HG02943 (cell line): ENCODE results near the gene SH3BP2.
"Not testable (repeated sequence)": the region's sequence is repeated elsewhere in the genome, so short reads cannot be mapped to it uniquely, and the experiment has no call there.

Experiments
- ATAC-seq: cut with Tn5 transposase; IDR thresholded peaks from one replicate; pipeline ENCODE4 v1.9.1; 2021; ENCODE audit warnings: mild to moderate bottlenecking, low read depth, moderate library complexity; ENCODE audit not compliant: unreplicated experiment

The SH3BP2 gene

GRCh38 chr4:2762048-2762447, 30.8 kb upstream of the SH3BP2 start:
- ATAC-seq = no peak

GRCh38 chr4:2762486-2763370, 30.2 kb upstream of the SH3BP2 start:
- ATAC-seq = not testable (repeated sequence)

GRCh38 chr4:2763511-2763967, 29.3 kb upstream of the SH3BP2 start:
- ATAC-seq = no peak

DNA sequence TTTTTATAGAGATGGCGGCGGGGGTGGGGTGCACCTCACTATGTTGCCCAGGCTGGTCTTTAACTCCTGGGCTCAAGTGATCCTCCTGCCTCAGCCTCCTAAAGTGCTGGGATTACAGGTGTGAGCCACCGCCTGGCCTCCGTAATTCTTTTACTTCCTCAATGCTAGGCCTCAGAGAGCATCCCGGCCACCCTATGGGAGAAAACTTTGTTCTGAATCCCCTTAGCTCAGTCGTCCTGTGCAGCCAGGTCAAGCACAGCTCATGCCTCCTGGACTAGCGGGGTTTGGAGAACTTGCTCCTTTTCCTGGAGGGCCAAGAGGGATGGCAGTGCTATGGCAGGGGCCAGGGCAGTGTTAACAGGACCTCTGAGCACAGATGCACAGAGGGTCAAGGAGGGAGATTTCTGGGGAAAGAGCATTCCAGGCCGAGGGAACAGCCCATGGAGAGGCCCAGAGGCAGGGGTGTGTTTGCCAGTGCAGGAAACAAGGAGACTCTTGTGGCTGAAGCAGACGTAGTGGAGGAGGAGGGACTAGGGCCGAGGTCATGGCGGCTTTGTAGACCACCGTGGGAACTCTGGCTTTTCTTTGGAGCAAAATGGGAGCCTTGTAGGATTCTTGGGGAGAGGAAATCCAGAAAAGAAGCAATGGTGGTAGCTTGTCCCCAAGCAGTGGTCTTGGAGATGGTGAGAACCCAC, 26.9 kb upstream of the SH3BP2 start:
- no peak for ATAC-seq

DNA sequence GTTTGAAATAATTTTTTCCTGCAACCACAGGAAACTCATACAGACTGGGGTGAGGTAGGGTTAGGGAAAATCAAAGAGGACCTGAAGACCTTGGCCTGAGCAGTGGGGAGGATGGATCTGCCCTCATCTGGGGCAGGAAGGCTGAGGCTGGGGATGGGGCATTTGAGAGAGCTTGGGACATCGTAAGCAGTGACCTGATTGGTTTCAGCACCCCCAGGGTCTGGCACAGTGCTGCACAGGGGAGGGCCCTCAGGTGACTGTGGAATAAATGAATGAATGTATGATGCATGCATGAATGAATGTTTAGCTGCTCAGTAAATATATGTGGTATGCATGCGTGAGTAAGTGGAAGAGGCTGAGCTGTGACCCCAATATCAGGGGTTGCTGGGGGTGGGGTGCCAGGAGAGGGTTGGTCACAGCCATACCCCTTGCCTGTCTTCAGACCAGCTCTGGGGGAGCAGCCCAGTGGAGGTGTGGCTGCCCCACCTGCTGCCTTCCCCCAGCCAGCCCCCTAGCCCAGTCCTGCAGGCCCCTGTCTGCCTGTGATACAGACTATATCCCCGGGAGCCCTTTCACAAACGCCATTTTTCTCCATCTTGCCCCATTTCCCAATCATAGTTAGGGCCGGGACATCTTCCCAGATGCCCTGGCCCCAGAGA, 25.7 kb upstream of the SH3BP2 start:
- ATAC-seq = no peak

DNA sequence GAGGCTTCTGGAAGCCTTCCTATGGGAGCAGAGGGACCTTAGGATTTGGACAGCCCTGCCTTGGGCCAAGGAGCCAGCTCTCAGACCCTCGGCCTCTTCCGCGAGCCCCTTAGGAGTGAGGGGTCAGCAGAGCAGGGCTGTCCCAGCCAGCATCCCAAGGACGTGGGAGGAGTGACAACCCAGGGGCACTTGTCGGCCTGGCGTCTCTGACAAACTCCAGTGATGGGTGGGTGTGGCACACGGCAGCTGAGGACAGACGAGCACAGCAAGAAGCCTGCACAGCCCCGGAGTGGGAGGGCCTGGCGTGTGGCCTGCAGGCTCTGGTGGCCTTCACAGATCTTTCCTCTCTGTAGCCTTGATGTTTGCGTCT, 25.2 kb upstream of the SH3BP2 start:
- no peak for ATAC-seq

- ATAC-seq = no peak
These were observed 24.8 kb upstream of the SH3BP2 start for GRCh38 chr4:2768124-2768523.

- no peak for ATAC-seq
These were observed 24.0 kb upstream of the SH3BP2 start for GRCh38 chr4:2768921-2769336.

- ATAC-seq = no peak
These were observed 21.6 kb upstream of the SH3BP2 start for GRCh38 chr4:2771264-2771663.

GRCh38 chr4:2780643-2781042, 12.2 kb upstream of the SH3BP2 start:
- not testable (repeated sequence) for ATAC-seq

DNA sequence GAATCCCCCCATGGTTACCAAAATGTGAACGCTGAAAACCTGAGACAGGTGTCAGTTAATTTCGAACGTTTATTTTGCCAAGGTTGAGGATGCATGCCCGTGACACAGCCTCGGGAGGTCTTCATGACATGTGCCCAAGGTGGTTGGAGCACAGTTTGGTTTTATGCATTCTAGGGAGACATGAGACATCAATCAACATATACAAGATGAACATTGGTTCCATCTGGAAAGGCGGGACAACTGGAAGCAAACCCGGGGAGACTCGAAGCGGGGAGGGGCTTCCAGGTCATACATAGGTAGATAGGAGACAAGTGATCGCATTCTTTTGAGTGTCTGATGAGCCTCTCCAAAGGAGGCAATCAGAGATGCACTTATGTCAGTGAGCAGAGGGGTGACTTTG, 11.0 kb upstream of the SH3BP2 start:
- no peak for ATAC-seq

GRCh38 chr4:2783790-2784189, 9.1 kb upstream of the SH3BP2 start:
- ATAC-seq = no peak

DNA sequence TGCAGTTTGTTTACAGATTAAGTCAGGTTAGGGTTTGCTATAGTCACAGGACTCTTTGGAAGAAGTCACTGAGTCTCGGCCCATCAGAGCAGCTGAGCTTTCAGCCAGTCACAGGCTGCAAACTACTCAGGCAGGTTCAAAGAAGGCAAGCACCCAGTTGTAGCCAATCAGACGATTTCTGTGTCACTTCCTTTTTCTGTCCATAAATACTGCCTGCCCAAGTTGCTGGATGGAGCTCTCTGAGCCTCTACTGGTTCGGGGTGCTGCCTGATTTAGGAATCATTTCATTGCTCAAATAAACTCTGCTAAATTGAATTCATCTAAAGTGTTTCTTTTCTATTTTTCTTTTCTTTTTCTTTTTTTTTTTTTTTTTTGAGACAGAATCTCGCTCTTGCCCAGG, 7.3 kb upstream of the SH3BP2 start:
- ATAC-seq = no peak

GRCh38 chr4:2786152-2786671, 6.7 kb upstream of the SH3BP2 start:
- ATAC-seq = no peak

DNA sequence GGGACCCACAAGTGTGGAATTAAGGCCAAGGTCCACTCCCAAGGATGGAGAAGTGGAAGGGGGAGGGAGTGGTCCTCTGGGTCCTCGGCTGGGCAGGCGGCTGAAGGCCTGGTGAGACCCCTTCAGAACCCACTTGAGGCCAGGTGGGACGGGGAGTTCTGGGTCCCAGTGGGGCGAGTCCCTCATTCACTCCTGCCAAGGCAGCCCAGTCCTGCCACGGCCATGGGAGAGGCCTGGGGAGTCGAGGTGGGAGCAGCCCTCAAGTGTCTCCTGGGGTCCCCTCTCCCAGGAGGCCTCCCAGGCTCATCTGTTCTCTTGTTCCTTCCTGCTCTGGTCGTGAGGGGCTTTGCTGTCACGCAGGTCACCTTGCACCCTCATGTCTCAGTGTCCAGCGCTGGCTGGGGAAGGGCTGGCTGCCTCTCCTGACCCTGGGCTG, 6.1 kb upstream of the SH3BP2 start:
- no peak for ATAC-seq

- peak; percentile 51 for ATAC-seq
These were observed 5.4 kb upstream of the SH3BP2 start for GRCh38 chr4:2787230-2788100.

DNA sequence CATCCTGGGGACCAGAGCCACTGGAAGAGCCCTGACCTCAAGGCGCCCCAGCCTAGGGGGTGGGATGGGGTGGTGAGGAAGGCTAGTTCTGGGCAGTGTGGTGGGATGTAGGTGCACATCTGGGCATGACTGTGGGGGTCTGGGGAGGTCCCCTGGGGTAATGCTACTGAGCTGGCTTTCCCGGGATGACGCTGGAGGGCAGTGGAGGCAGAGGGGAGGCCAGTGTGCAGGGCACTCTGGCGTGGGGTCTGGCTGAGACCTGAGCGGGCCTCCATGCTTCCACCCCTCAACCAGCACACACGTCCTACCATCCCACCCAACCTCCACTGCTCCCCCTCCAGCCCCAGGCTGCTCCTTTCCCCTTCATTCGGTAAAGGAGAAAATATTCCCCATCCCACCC, 4.8 kb upstream of the SH3BP2 start:
- no peak for ATAC-seq

DNA sequence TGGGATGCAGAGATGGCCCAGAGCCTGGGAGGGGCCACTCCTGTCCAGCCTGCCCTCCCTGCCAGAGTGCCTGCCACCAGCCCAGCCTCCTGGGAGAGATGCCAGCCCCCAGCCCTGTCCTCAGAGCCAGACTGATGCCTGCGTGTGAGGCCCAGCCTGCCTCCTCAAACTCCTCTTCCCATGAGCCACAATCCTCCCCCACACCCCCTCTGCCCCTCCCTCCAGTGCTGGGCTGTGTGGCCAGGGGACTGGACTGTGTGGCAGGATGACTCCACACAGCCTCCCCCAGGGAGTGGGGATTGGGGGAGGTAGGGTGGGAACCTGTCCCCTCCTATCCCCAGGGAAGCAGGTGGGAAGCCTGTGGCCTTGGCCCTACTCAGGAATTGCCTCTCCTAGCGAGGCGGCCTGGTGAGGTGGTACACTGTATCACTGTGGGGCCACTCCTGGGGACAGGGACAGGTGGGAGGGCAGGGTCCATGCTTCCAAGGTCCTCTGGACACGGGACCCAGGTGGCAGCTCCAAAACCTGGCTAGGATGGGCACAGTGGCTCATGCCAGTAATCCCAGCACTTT, 4.3 kb upstream of the SH3BP2 start:
- no peak for ATAC-seq

DNA sequence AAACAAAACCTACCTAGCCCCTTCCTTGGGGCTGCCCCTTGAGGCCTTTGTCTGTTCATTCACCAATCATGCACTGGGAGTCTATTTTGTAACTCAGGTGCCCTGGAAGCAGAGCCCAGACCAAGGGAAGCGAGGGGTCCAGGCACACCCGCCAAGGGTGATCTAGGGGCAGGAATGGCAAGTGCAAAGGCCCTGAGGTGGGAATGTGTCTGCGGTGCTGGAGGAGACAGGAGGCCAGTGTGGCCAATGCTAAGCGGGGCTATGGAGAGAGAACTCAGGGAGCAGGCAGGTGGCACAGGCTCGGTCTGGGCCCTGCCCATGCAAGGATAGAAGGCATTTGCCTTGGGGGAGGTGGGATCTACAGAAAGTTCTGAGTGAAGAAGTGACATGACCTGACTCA, 3.5 kb upstream of the SH3BP2 start:
- ATAC-seq = no peak
